Liver (tissue), 9 donors: Measurements from ENCODE around the gene PCDHA7. TPM values are rescaled to one million over a fixed set of nuclear protein-coding genes. Genes with fewer than 3 reads are reported as not detected.

Experiments
- DNase-seq: peaks from one replicate; pipeline ENCODE4 v3.0.0-alpha.2; 2017; ENCODE audit warnings: low spot score
- H3K27ac ChIP-seq, 2 donors: one replicate each; pipeline ENCODE4 v1.7.0; 2013; ENCODE audit warnings: inconsistent platforms in 2 of 2, low read length in 2 of 2, control low read depth in 1 of 2, low read depth in 1 of 2, mild to moderate bottlenecking in 1 of 2
- H3K27me3 ChIP-seq, 4 donors: one replicate each; pipeline versions ENCODE4 v1.6.1 to v1.7.0; 2013; ENCODE audit warnings: low read length in 3 of 4, inconsistent platforms in 1 of 4, mild to moderate bottlenecking in 1 of 4, moderate library complexity in 1 of 4; ENCODE audit not compliant: control insufficient read depth in 4 of 4, insufficient read depth in 4 of 4
- H3K36me3 ChIP-seq, 4 donors: one replicate each; pipeline versions ENCODE4 v1.6.1 to v1.7.0; 2013; ENCODE audit warnings: low read length in 3 of 4, mild to moderate bottlenecking in 3 of 4, low read depth in 1 of 4, moderate library complexity in 1 of 4; ENCODE audit not compliant: control insufficient read depth in 4 of 4, insufficient read depth in 3 of 4
- H3K4me1 ChIP-seq, 4 donors: one replicate each; pipeline versions ENCODE4 v1.6.1 to v1.7.0; 2013; ENCODE audit warnings: low read length in 3 of 4, mild to moderate bottlenecking in 3 of 4, moderate library complexity in 1 of 4; ENCODE audit not compliant: control insufficient read depth in 4 of 4, insufficient read depth in 4 of 4
- H3K4me3 ChIP-seq, 3 donors: one replicate each; pipeline versions ENCODE4 v1.6.1 to v1.7.0; 2013; ENCODE audit warnings: low read length in 3 of 3, control low read depth in 1 of 3, low read depth in 1 of 3, mild to moderate bottlenecking in 1 of 3
- H3K9ac ChIP-seq, 2 donors: one replicate each; pipeline ENCODE4 v1.7.0; 2013; ENCODE audit warnings: low read length in 2 of 2, mild to moderate bottlenecking in 2 of 2, moderate library complexity in 2 of 2, control low read depth in 1 of 2, low read depth in 1 of 2
- H3K9me3 ChIP-seq, 4 donors: one replicate each; pipeline versions ENCODE4 v1.6.1 to v1.7.0; 2013; ENCODE audit warnings: low read length in 3 of 4; ENCODE audit not compliant: control insufficient read depth in 4 of 4
- ATF3 ChIP-seq: IDR thresholded peaks from 2 replicates; pipeline ENCODE4 v1.6.1; 2016; ENCODE audit warnings: antibody characterized with exemption
- EGR1 ChIP-seq, 2 donors: IDR thresholded peaks; 2 replicates each; pipeline ENCODE4 v1.6.1; 2016 to 2018; ENCODE audit warnings: antibody characterized with exemption in 2 of 2, low read depth in 2 of 2
- HNF4A ChIP-seq, 2 donors: conservative IDR thresholded peaks; 2 replicates each; pipeline ENCODE4 v1.6.1; 2016; ENCODE audit warnings: antibody characterized with exemption in 2 of 2, mild to moderate bottlenecking in 2 of 2
- HNF4G ChIP-seq: IDR thresholded peaks from 2 replicates; pipeline ENCODE4 v1.6.1; 2016; ENCODE audit warnings: antibody characterized with exemption
- MAX ChIP-seq: IDR thresholded peaks from 2 replicates; pipeline ENCODE4 v1.6.1; 2016; ENCODE audit warnings: antibody characterized with exemption
- RAD21 ChIP-seq, 2 donors: IDR thresholded peaks; 2 replicates each; pipeline ENCODE4 v1.6.1; 2016; ENCODE audit warnings: antibody characterized with exemption in 2 of 2, mild to moderate bottlenecking in 2 of 2
- REST ChIP-seq: IDR thresholded peaks from 2 replicates; pipeline ENCODE4 v1.6.1; 2016; ENCODE audit warnings: antibody characterized with exemption, mild to moderate bottlenecking
- SP1 ChIP-seq: IDR thresholded peaks from 2 replicates; pipeline ENCODE4 v1.6.1; 2018; ENCODE audit warnings: antibody characterized with exemption, mild to moderate bottlenecking
- TAF1 ChIP-seq: conservative IDR thresholded peaks from 2 replicates; pipeline ENCODE4 v1.6.1; 2016; ENCODE audit warnings: antibody characterized with exemption, mild to moderate bottlenecking
- YY1 ChIP-seq: IDR thresholded peaks from 2 replicates; pipeline ENCODE4 v1.6.1; 2016; ENCODE audit warnings: antibody characterized with exemption, mild to moderate bottlenecking
- WGBS: extraction: QIAGEN DNeasy Blood & Tissue Kit; methylation state at CpG from one replicate; pipeline ENCODE4 v1.1.7; 2013; 5-methylcytosine and 5-hydroxymethylcytosine counted together
- polyA plus RNA-seq, 2 donors: library from polyadenylated mRNA; stranded (reverse) in 1 of 2; unstranded in 1 of 2; fragments of 200-250 nt in 1 of 2; fragments of >200 nt in 1 of 2; fragmentation: Nextera tagmentation in 1 of 2; extraction: Ambion mirVana in 1 of 2; gene quantifications; one replicate each; pipeline versions ENCODE4 v1.2.1 to v1.2.3, GENCODE V29; 2013 to 2015
- total RNA-seq, 2 donors: library from RNA; depleted of rRNA; stranded (reverse); fragments of >200 nt; gene quantifications; one replicate each; pipeline ENCODE4 v1.2.3, GENCODE V29; 2014
- TF ChIP-seq, protein P1 (sequence below): fragments of 150-350 bp; IDR thresholded peaks from 2 replicates; pipeline ENCODE4 v1.5.1; 2017; ENCODE audit warnings: improper control_type of control experiment, low read depth, low read length; ENCODE audit not compliant: missing input control
- donor health status: healthy.
- donor health status: healthy.
- donor health status: healthy.
- donor health status: healthy.
- donor health status: healthy.

PCDHA7 gene
- total and polyA plus RNA-seq, 4 donors, result 0.05 TPM; not detected in 2

GRCh38 chr5:140877262-140877581, 43.2 kb downstream of the PCDHA7 start (continued):
- TF ChIP-seq, protein P1, sequence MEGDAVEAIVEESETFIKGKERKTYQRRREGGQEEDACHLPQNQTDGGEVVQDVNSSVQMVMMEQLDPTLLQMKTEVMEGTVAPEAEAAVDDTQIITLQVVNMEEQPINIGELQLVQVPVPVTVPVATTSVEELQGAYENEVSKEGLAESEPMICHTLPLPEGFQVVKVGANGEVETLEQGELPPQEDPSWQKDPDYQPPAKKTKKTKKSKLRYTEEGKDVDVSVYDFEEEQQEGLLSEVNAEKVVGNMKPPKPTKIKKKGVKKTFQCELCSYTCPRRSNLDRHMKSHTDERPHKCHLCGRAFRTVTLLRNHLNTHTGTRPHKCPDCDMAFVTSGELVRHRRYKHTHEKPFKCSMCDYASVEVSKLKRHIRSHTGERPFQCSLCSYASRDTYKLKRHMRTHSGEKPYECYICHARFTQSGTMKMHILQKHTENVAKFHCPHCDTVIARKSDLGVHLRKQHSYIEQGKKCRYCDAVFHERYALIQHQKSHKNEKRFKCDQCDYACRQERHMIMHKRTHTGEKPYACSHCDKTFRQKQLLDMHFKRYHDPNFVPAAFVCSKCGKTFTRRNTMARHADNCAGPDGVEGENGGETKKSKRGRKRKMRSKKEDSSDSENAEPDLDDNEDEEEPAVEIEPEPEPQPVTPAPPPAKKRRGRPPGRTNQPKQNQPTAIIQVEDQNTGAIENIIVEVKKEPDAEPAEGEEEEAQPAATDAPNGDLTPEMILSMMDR, result no peak
- TF ChIP-seq SP1, result no peak

DNA sequence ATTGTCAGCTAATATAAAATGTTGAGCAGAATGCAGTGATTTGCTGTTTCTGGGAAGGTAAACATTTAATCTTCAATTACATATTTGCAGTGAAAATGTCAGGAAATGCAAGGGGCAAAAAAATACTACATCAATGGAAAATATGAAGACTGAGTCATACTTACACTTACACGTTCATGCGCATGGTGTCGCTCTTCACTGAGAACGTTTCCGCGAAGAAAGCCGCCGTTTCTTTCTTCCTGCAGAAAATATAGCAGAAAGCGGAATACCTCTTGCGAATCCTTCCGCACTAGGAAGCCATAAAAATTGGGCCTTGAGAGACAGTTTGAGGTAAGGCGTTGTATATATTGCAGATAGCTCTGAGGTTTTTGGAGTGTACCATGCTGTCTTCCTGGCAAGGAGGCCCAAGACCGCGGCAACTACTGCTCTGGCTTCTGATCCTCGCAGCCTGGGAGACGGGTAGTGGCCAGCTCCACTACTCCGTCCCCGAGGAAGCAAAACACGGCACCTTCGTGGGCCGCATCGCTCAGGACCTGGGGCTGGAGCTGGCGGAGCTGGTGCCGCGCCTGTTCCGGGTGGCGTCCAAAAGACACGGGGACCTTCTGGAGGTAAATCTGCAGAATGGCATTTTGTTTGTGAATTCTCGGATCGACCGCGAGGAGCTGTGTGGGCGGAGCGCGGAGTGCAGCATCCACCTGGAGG, 48.0 kb downstream of the PCDHA7 start, which contains the start of gene PCDHA13:
Gene PCDHA13, plus strand, starts transcription at position 236 of the 702 bp plus-strand sequence. Its CDS starts 145 bp downstream, at position 381.
- no peak for DNase-seq
- H3K36me3 ChIP-seq, result no peaks in the 10 kb centered on the region
- H3K4me1 ChIP-seq, result peaks cover 0 to 2% (median 0%) of the 10 kb centered on the region in 4 donors
- TF ChIP-seq ATF3, result no peak
- TF ChIP-seq, protein P1, result peak; percentile 17
- peak; percentile 22 for TF ChIP-seq REST
- TF ChIP-seq RAD21 (IDR thresholded peaks at IDR 0.05), result peak; percentile 55 to 68
- no peak within 1 kb of the TSS for H3K27ac ChIP-seq
- H3K27me3 ChIP-seq, result peaks cover 0 to 11% (median 1%) of the 10 kb centered on the region in 4 donors
- WGBS, result 16% methylated on average over 35 of the region's 35 CpGs
- H3K9me3 ChIP-seq, result peaks cover 4 to 31% (median 21%) of the 10 kb centered on the region in 4 donors
- peak within 1 kb of the TSS in 2 of 3 donors; percentile 51 to 57 for H3K4me3 ChIP-seq
- no peak within 1 kb of the TSS for H3K9ac ChIP-seq

- Histone ChIP-seq H3K4me3 (peak overlapping the region in 1 of 3 donors; percentile 28), H3K27ac (no peak overlapping the region), H3K4me1 (peaks cover 0 to 2% (median 0%) of the 10 kb centered on the region in 4 donors), H3K27me3 (peaks cover 0 to 8% (median 1%) of the 10 kb centered on the region in 4 donors), H3K9ac (no peak overlapping the region), H3K36me3 (no peaks in the 10 kb centered on the region), H3K9me3 (peaks cover 0 to 26% (median 18%) of the 10 kb centered on the region in 4 donors)
- TF ChIP-seq REST (no peak), ATF3 (no peak), RAD21 (IDR thresholded peaks at IDR 0.05) (no peak), TAF1 (no peak), EGR1 (IDR thresholded peaks at IDR 0.05; ENCODE audit: low read depth in 2 of 2) (no peak), SP1 (no peak), HNF4A (conservative IDR thresholded peaks at IDR 0.05) (no peak), YY1 (no peak), HNF4G (no peak), MAX (no peak)
- 18% methylated on average over 12 of the region's 12 CpGs for WGBS
- DNase-seq, result no peak
Measured at GRCh38 chr5:140882591-140882899, 48.5 kb downstream of the PCDHA7 start.
